Raji (cell line): ENCODE measurements around the gene ABCC3.

Experiments
- POLR2A ChIP-seq: IDR thresholded peaks from 2 replicates; pipeline ENCODE4 v1.6.1; 2011; ENCODE audit warnings: low read depth, low read length, control low read depth; ENCODE audit not compliant: insufficient read depth

The ABCC3 gene

GRCh38 chr17:50687200-50688066 lies 52.8 kb downstream of the ABCC3 start:
- TF ChIP-seq POLR2A = no peak

- TF ChIP-seq POLR2A = no peak
Measured at GRCh38 chr17:50688245-50688644, 53.6 kb downstream of the ABCC3 start.

- no peak for TF ChIP-seq POLR2A
Measured at GRCh38 chr17:50689251-50689650, 54.6 kb downstream of the ABCC3 start.

GRCh38 chr17:50689956-50690886 lies 55.5 kb downstream of the ABCC3 start:
- TF ChIP-seq POLR2A = no peak

- no peak for TF ChIP-seq POLR2A
Measured at GRCh38 chr17:50690887-50691549, 56.3 kb downstream of the ABCC3 start.

- TF ChIP-seq POLR2A = no peak
Measured at GRCh38 chr17:50691550-50692447, 57.1 kb downstream of the ABCC3 start.

GRCh38 chr17:50692448-50693035 lies 57.9 kb downstream of the ABCC3 start:
- no peak for TF ChIP-seq POLR2A

- TF ChIP-seq POLR2A = no peak
Measured at GRCh38 chr17:50693036-50693682, 58.5 kb downstream of the ABCC3 start.

GRCh38 chr17:50696365-50696879 lies 61.7 kb downstream of the ABCC3 start:
- TF ChIP-seq POLR2A = no peak

- TF ChIP-seq POLR2A = no peak
Measured at GRCh38 chr17:50697062-50697461, 62.4 kb downstream of the ABCC3 start.

- no peak for TF ChIP-seq POLR2A
Measured at GRCh38 chr17:50697663-50698272, 63.1 kb downstream of the ABCC3 start.

- no peak for TF ChIP-seq POLR2A
Measured at GRCh38 chr17:50699410-50699809, 64.7 kb downstream of the ABCC3 start.

GRCh38 chr17:50703162-50703561 lies 68.5 kb downstream of the ABCC3 start:
- no peak for TF ChIP-seq POLR2A
